Panc1 (cell line): ENCODE results near the gene BMP8B. TPM values are rescaled to one million over a fixed set of nuclear protein-coding genes. Genes with fewer than 3 reads are reported as not detected.
"Not testable (repeated sequence)": the region's sequence is repeated elsewhere in the genome, so short reads cannot be mapped to it uniquely, and the experiment has no call there.

Experiments used
- ATAC-seq: fragments of 200-7000 bp; cut with Tn5 transposase; 2 replicates; pipeline ENCODE4 v1.9.1; 2020; ENCODE audit warnings: mild to moderate bottlenecking, moderate library complexity
- BruUV-seq: library from RNA; stranded (reverse); fragments of 400-500 nt; replicated peaks from 2 replicates; lab custom pipeline; 2021; lab: Mats Ljungman, UMichigan
- CTCF ChIA-PET: fragments of 300-600 bp; sonication (Branson Sonifier 250); formaldehyde crosslinking; loops from one replicate; lab custom pipeline; 2022; ENCODE audit warnings: antibody characterized with exemption; lab: Charles Lee
- POLR2A ChIA-PET: fragments of 300-600 bp; sonication (Branson Sonifier 250); formaldehyde crosslinking; loops from one replicate; lab custom pipeline; 2022; ENCODE audit warnings: antibody characterized with exemption; lab: Charles Lee
- DNase-seq: peaks from one replicate; pipeline ENCODE4 v3.0.0-alpha.2; 2010; ENCODE audit warnings: low read depth, low spot score
- H3K27ac ChIP-seq: 2 replicates; pipeline ENCODE4 v1.5.1; 2011; ENCODE audit warnings: mild to moderate bottlenecking, low read length, inconsistent platforms
- H3K27me3 ChIP-seq: fragments of 200-500 bp; sonication (Bioruptor generic); 2 replicates; pipeline ENCODE4 v1.6.0; 2014; ENCODE audit warnings: low read length, inconsistent platforms; ENCODE audit not compliant: control insufficient read depth, insufficient read depth
- H3K36me3 ChIP-seq: fragments of 200-500 bp; sonication (Bioruptor generic); 2 replicates; pipeline ENCODE4 v1.5.1; 2014; ENCODE audit warnings: inconsistent platforms, mild to moderate bottlenecking, low read length, moderate library complexity; ENCODE audit not compliant: control insufficient read depth, insufficient read depth
- H3K4me1 ChIP-seq: 2 replicates; pipeline ENCODE4 v1.5.1; 2011; ENCODE audit warnings: inconsistent platforms, mild to moderate bottlenecking, low read length, moderate library complexity; ENCODE audit not compliant: control insufficient read depth, insufficient read depth
- H3K4me3 ChIP-seq, 2 experiments: 2 replicates each; pipeline ENCODE4 v1.5.1; 2011 to 2012; ENCODE audit warnings: low read depth in 2 of 2, low read length in 2 of 2, mild to moderate bottlenecking in 2 of 2, inconsistent platforms in 1 of 2, moderate library complexity in 1 of 2
- H3K9me3 ChIP-seq: fragments of 200-500 bp; sonication (Bioruptor generic); 2 replicates; pipeline ENCODE4 v1.5.1; 2014; ENCODE audit warnings: low read depth, mild to moderate bottlenecking, inconsistent platforms, low read length, moderate library complexity; ENCODE audit not compliant: control insufficient read depth, insufficient read depth
- POLR2AphosphoS5 ChIP-seq: IDR thresholded peaks from 2 replicates; pipeline ENCODE4 v1.6.1; 2012; ENCODE audit warnings: mild to moderate bottlenecking, low read depth, low read length, moderate library complexity
- REST ChIP-seq, 2 experiments: IDR thresholded peaks; 2 replicates each; pipeline ENCODE4 v1.6.1; 2011 to 2012; ENCODE audit warnings: low read depth in 2 of 2, control low read depth in 1 of 2, low read length in 1 of 2, mild to moderate bottlenecking in 1 of 2, moderate library complexity in 1 of 2; ENCODE audit not compliant: insufficient read depth in 1 of 2
- SIN3A ChIP-seq: IDR thresholded peaks from 2 replicates; pipeline ENCODE4 v1.6.1; 2012; ENCODE audit warnings: low read depth, mild to moderate bottlenecking, low read length, moderate library complexity, borderline replicate concordance; ENCODE audit not compliant: insufficient read depth
- TCF7L2 ChIP-seq: IDR thresholded peaks from 2 replicates; pipeline ENCODE4 v1.6.1; 2011; ENCODE audit warnings: mild to moderate bottlenecking, low read depth, low read length, inconsistent platforms
- in situ Hi-C: cut with HindIII; loops from 2 replicates; pipeline ENCODE4 v1.10.0; 2016; ENCODE audit warnings: low sequenced_read_pairs, low pct_unique_long_range_greater_than_20kb
- intact Hi-C: fragments of 100-400 bp; cut with micrococcal nuclease; formaldehyde crosslinking; loops from one replicate; pipeline ENCODE4 v1.10.0; 2022; ENCODE audit not compliant: unreplicated experiment
- total RNA-seq: library from RNA; stranded (reverse); gene quantifications from one replicate; pipeline ENCODE4 v1.2.1, GENCODE V29; 2021; ENCODE audit not compliant: unreplicated experiment
- TF ChIP-seq, protein P1 (sequence below): fragments of 450-650 bp; IDR thresholded peaks from 2 replicates; pipeline ENCODE4 v1.5.1; 2017; ENCODE audit warnings: mild to moderate bottlenecking

The BMP8B gene
- total RNA-seq, 1 experiment from 2014 or later: 3.7 TPM

- no peaks in the 10 kb centered on the region for H3K27me3 ChIP-seq
- no peak for ATAC-seq
- H3K36me3 ChIP-seq: no peaks in the 10 kb centered on the region
- H3K9me3 ChIP-seq: no peaks in the 10 kb centered on the region
- intact Hi-C loops (no loop called here), in situ Hi-C loops (no loop called here)
- TF ChIP-seq TCF7L2 (no peak), SIN3A (no peak), POLR2AphosphoS5 (no peak), REST (IDR thresholded peaks at IDR 0.05; ENCODE audit: insufficient read depth in 1 of 2, low read depth in 2 of 2, low read length in 1 of 2) (no peak)
- TF ChIP-seq, protein P1, sequence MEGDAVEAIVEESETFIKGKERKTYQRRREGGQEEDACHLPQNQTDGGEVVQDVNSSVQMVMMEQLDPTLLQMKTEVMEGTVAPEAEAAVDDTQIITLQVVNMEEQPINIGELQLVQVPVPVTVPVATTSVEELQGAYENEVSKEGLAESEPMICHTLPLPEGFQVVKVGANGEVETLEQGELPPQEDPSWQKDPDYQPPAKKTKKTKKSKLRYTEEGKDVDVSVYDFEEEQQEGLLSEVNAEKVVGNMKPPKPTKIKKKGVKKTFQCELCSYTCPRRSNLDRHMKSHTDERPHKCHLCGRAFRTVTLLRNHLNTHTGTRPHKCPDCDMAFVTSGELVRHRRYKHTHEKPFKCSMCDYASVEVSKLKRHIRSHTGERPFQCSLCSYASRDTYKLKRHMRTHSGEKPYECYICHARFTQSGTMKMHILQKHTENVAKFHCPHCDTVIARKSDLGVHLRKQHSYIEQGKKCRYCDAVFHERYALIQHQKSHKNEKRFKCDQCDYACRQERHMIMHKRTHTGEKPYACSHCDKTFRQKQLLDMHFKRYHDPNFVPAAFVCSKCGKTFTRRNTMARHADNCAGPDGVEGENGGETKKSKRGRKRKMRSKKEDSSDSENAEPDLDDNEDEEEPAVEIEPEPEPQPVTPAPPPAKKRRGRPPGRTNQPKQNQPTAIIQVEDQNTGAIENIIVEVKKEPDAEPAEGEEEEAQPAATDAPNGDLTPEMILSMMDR: no peak
- H3K27ac ChIP-seq: no peak overlapping the region
- BruUV-seq: no TSS peak
- H3K4me3 ChIP-seq: no peak overlapping the region
- CTCF ChIA-PET: no interaction called here
- H3K4me1 ChIP-seq: no peaks in the 10 kb centered on the region
- POLR2A ChIA-PET: no interaction called here
- DNase-seq: no peak
Measured at GRCh38 chr1:39776400-39776713, 12.3 kb downstream of the BMP8B start.

DNA sequence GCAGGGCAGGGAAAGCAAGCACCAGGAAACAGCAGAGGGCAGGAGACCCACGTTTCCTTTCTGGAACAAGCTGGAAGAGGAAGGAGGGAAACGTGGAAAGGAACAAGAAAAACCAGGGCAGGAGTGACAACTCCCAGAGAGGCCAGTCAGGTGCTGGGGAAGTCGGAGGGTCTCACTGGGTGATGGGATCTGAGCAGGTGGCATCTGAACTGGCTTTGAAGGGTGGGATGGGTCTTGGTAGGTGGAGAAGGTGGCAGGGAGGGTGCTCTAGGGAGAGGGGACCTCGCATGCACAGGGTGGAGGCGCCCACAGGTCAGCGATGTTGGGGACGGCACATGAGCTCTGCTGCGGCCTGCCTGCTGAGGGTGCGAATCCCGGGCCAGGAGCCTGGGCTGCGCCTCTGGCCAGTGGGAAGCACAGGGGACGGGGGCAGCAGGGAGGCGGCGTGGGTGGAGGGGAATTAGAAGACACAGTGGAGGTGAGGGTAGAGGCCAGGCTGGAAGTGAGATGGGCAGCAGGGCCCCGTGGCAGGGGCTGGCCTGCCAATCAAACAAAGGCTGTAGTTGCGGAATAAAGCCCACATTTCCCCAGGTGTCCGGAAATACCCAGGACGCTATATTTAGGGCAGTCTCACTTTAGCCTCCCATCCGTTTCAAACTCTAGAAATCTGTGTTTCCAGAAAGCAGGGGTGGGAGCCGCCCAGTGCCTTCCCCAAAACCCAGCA lies 12.8 kb downstream of the BMP8B start:
- H3K9me3 ChIP-seq, H3K27me3 ChIP-seq, BruUV-seq, ATAC-seq, intact Hi-C loops, H3K4me1 ChIP-seq, H3K4me3 ChIP-seq, H3K27ac ChIP-seq, CTCF ChIA-PET, H3K36me3 ChIP-seq, in situ Hi-C loops, POLR2A ChIA-PET, DNase-seq: not testable (repeated sequence)

- DNase-seq, H3K36me3 ChIP-seq, BruUV-seq, in situ Hi-C loops, H3K4me1 ChIP-seq, CTCF ChIA-PET, POLR2A ChIA-PET, H3K27ac ChIP-seq, H3K27me3 ChIP-seq, ATAC-seq, H3K4me3 ChIP-seq, intact Hi-C loops, H3K9me3 ChIP-seq: not testable (repeated sequence)
Measured at GRCh38 chr1:39775141-39775540, 13.5 kb downstream of the BMP8B start.

DNA sequence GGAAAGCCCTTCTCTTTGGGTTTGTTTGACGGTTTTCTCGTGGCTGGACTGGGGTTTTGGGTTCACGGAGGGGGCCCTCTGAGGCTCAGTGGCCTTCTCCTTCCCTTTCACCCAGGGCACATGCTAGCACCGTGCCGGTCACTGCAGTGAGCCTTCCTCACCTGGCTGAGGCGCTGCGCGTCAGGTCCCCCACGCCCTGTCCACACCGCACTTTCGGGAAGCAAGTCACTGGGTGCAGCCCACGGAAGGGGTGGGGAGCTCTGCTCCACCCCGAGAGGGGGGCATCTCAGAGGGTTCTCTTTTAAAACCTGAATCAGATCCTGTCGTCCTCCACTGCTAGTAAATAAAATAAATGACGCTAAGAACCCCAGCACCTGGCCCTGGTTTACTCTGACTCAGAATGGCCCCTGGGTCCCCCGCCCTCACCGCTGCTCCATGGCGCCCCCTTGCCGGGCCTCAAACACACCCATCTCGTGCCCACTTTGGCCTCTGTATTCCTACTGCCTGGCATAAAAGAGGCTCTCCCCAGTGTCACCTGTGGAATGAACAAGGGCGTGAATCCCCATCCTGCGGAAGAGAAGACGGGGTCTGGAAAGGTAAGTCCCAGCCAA lies 15.2 kb downstream of the BMP8B start:
- DNase-seq, CTCF ChIA-PET, H3K4me3 ChIP-seq, H3K9me3 ChIP-seq, BruUV-seq, ATAC-seq, POLR2A ChIA-PET, in situ Hi-C loops, intact Hi-C loops, H3K27me3 ChIP-seq, H3K4me1 ChIP-seq, H3K27ac ChIP-seq, H3K36me3 ChIP-seq: not testable (repeated sequence)

DNA sequence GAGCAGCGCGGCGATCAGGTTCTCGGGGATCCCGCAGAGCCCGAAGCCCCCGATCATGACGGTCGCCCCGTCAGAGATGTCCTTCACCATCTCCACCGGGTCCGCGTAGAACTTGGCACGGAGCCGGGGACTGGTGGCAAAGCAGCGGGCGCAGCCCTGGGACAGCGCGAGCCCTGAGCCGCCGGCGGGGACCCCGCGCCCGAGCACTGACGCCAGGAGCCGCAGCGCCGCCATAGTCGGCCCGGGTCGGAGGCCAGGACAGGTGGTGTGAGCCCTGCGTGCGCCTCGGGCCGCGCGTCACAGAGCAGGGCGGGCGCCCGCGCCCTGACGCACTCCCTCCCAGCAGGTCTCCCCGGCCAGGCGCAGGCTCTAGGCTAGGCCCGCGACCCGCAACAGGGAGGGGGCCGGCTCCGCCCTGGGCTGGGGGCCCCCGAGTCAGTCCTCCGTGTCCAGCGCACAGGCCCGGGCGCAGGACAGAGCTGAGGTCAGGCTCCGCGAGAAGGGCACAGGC lies 17.6 kb downstream of the BMP8B start, which contains the start of gene OXCT2:
Gene OXCT2, minus strand, starts transcription at position 327 of the 511 bp plus-strand sequence. Its CDS starts 93 bp downstream, at position 234.
- in situ Hi-C loops, H3K9me3 ChIP-seq, POLR2A ChIA-PET, CTCF ChIA-PET, DNase-seq, H3K4me3 ChIP-seq, H3K27ac ChIP-seq, H3K27me3 ChIP-seq, ATAC-seq, H3K4me1 ChIP-seq, BruUV-seq, H3K36me3 ChIP-seq, intact Hi-C loops: not testable (repeated sequence)
